Transverse colon (tissue), 3 donors: ENCODE measurements around the gene GPR18.

ENCODE experiments used
- CTCF ChIP-seq, 5 experiments: fragments of 200-600 bp in 3 of 5; fragments of 450-650 bp in 2 of 5; sonication (generic) in 3 of 5; IDR thresholded peaks; 1 replicate in 2 of 5; 2 replicates in 3 of 5; pipeline ENCODE4 v1.5.1; 2016 to 2017; ENCODE audit warnings: antibody characterized with exemption in 5 of 5, inconsistent platforms in 3 of 5, mild to moderate bottlenecking in 2 of 5, moderate library complexity in 1 of 5
- EP300 ChIP-seq: sonication (generic); formaldehyde crosslinking; IDR thresholded peaks from one replicate; pipeline ENCODE4 v1.6.1; 2017; ENCODE audit warnings: antibody characterized with exemption, low read depth
- POLR2A ChIP-seq: fragments of 450-650 bp; IDR thresholded peaks from one replicate; pipeline ENCODE4 v1.6.1; 2016; ENCODE audit warnings: antibody characterized with exemption, mild to moderate bottlenecking, moderate library complexity

- TF ChIP-seq CTCF (IDR thresholded peaks at IDR 0.05) (no peak), EP300 (no peak), POLR2A (no peak)
Measured at GRCh38 chr13:99230991-99231390, 27.2 kb downstream of the GPR18 start.
